Breast epithelium (tissue), 3 donors: ENCODE measurements around the gene MS4A4E.

Experiments used
- CTCF ChIP-seq, 3 donors: fragments of 450-650 bp; IDR thresholded peaks; one replicate each; pipeline ENCODE4 v1.5.1; 2016 to 2017; ENCODE audit warnings: antibody characterized with exemption in 3 of 3, mild to moderate bottlenecking in 3 of 3, moderate library complexity in 3 of 3
- POLR2A ChIP-seq: fragments of 450-650 bp; IDR thresholded peaks from one replicate; pipeline ENCODE4 v1.6.1; 2016; ENCODE audit warnings: antibody characterized with exemption, mild to moderate bottlenecking, moderate library complexity
- POLR2AphosphoS5 ChIP-seq, 3 donors: sonication (generic); formaldehyde crosslinking; IDR thresholded peaks; one replicate each; pipeline ENCODE4 v1.6.1; 2017; ENCODE audit warnings: antibody characterized with exemption in 3 of 3

DNA sequence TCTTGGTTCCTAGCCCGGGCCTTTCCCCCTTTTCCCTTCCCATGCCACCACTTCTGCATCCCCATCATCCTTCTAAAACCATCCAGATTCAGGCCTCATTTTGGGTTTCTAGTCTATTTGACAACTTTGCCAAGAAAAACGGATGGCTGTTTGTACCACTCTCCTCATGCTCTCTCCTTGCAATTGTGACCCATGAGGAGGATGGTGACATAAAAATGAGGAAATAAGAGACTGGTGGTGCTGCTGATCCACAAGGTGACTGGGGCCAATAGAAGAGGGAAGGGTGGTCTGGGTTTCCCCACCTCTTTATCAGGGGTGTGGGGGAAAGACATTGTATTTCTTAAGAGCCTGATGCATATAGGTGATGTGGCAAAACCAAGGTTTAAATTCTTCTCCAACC, 38.5 kb upstream of the MS4A4E start:
- TF ChIP-seq POLR2AphosphoS5 (IDR thresholded peaks at IDR 0.05) (no peak), POLR2A (no peak), CTCF (IDR thresholded peaks at IDR 0.05) (no peak)
